IMR-90 (cell line): ENCODE data around the gene CDCA4. TPM values are rescaled to one million over a fixed set of nuclear protein-coding genes. Genes with fewer than 3 reads are reported as not detected.

Source experiments
- ATAC-seq: fragments of 200-7000 bp; cut with Tn5 transposase; 2 replicates; pipeline ENCODE4 v1.9.1; 2020; ENCODE audit warnings: low read depth, mild to moderate bottlenecking, moderate library complexity
- BruUV-seq: library from RNA; stranded (reverse); fragments of 400-500 nt; replicated peaks from 2 replicates; lab custom pipeline; 2021; lab: Mats Ljungman, UMichigan
- CTCF ChIA-PET: fragments of 300-600 bp; formaldehyde crosslinking; extraction: SDS; loops from one replicate; lab custom pipeline; 2021; ENCODE audit warnings: antibody characterized with exemption; lab: Yijun Ruan, JAX
- POLR2A ChIA-PET: fragments of 300-600 bp; sonication (Branson Sonifier 250); formaldehyde crosslinking; loops from one replicate; lab custom pipeline; 2022; ENCODE audit warnings: antibody characterized with exemption; ENCODE audit not compliant: unreplicated experiment; lab: Charles Lee
- DNase-seq: peaks from one replicate; pipeline ENCODE4 v3.0.0; 2013
- H2AFZ ChIP-seq: replicated peaks from 2 replicates; pipeline ENCODE3; 2013; ENCODE audit warnings: low read length, mild to moderate bottlenecking; ENCODE audit not compliant: poor library complexity
- H2AK5ac ChIP-seq: 2 replicates; pipeline ENCODE4 v1.6.1; 2013; ENCODE audit warnings: low read depth, low read length, inconsistent platforms
- H2AK9ac ChIP-seq: replicated peaks from 2 replicates; pipeline ENCODE3; 2013; ENCODE audit warnings: mild to moderate bottlenecking, low read depth, low read length, moderate library complexity; ENCODE audit not compliant: poor library complexity
- H2BK120ac ChIP-seq: 2 replicates; pipeline ENCODE4 v1.6.1; 2013; ENCODE audit warnings: low read depth, low read length, inconsistent platforms
- H2BK15ac ChIP-seq: 3 replicates; pipeline ENCODE4 v1.6.1; 2013; ENCODE audit warnings: low read depth, low read length, inconsistent platforms
- H2BK20ac ChIP-seq: 2 replicates; pipeline ENCODE4 v1.6.1; 2013; ENCODE audit warnings: low read depth, mild to moderate bottlenecking, inconsistent platforms, low read length, moderate library complexity
- H2BK5ac ChIP-seq: 2 replicates; pipeline ENCODE4 v1.6.1; 2013; ENCODE audit warnings: mild to moderate bottlenecking, low read depth, low read length, inconsistent platforms; ENCODE audit not compliant: poor library complexity, severe bottlenecking
- H3K14ac ChIP-seq: replicated peaks from 2 replicates; pipeline ENCODE4 v1.6.1; 2013; ENCODE audit warnings: low read depth, low read length, inconsistent platforms
- H3K18ac ChIP-seq: 2 replicates; pipeline ENCODE4 v1.6.1; 2013; ENCODE audit warnings: low read depth, low read length, control low read depth
- H3K23ac ChIP-seq: 2 replicates; pipeline ENCODE4 v1.6.1; 2013; ENCODE audit warnings: low read depth, low read length, inconsistent platforms
- H3K27ac ChIP-seq: 2 replicates; pipeline ENCODE4 v1.5.1; 2013; ENCODE audit warnings: mild to moderate bottlenecking, control low read depth, low read length; ENCODE audit not compliant: insufficient read depth
- H3K27me3 ChIP-seq: 2 replicates; pipeline ENCODE4 v1.6.1; 2013; ENCODE audit warnings: low read length; ENCODE audit not compliant: control insufficient read depth, insufficient read depth
- H3K36me3 ChIP-seq: 2 replicates; pipeline ENCODE4 v1.6.1; 2013; ENCODE audit warnings: low read length, mixed read lengths; ENCODE audit not compliant: control insufficient read depth, insufficient read depth
- H3K4ac ChIP-seq: 2 replicates; pipeline ENCODE4 v1.6.1; 2013; ENCODE audit warnings: low read depth, low read length, inconsistent platforms
- H3K4me1 ChIP-seq: 2 replicates; pipeline ENCODE4 v1.6.1; 2013; ENCODE audit warnings: low read length, mixed read lengths; ENCODE audit not compliant: control insufficient read depth, insufficient read depth
- H3K4me2 ChIP-seq: 2 replicates; pipeline ENCODE4 v1.6.1; 2013; ENCODE audit warnings: low read depth, mild to moderate bottlenecking, control low read depth, low read length, moderate library complexity
- H3K4me3 ChIP-seq: 2 replicates; pipeline ENCODE4 v1.5.1; 2013; ENCODE audit warnings: low read depth, mild to moderate bottlenecking, control low read depth, low read length, moderate library complexity; ENCODE audit not compliant: insufficient read depth
- H3K56ac ChIP-seq: 2 replicates; pipeline ENCODE4 v1.6.1; 2013; ENCODE audit warnings: low read length, inconsistent platforms; ENCODE audit not compliant: insufficient read depth; ENCODE audit errors: extremely low read depth
- H3K79me1 ChIP-seq, 2 experiments: 2 replicates each; pipeline ENCODE4 v1.6.1; 2013; ENCODE audit warnings: low read length in 2 of 2, inconsistent platforms in 1 of 2, low read depth in 1 of 2
- H3K9ac ChIP-seq: 2 replicates; pipeline ENCODE4 v1.6.1; 2013; ENCODE audit warnings: low read depth, low read length, control low read depth
- H3K9me1 ChIP-seq: 2 replicates; pipeline ENCODE4 v1.6.1; 2013; ENCODE audit warnings: low read length, inconsistent platforms; ENCODE audit not compliant: insufficient read depth
- H3K9me3 ChIP-seq: 2 replicates; pipeline ENCODE4 v1.6.1; 2013; ENCODE audit warnings: low read length; ENCODE audit not compliant: control insufficient read depth, insufficient read depth
- H4K20me1 ChIP-seq: 2 replicates; pipeline ENCODE4 v1.6.1; 2013; ENCODE audit warnings: low read length, inconsistent platforms; ENCODE audit not compliant: insufficient read depth
- H4K5ac ChIP-seq: 2 replicates; pipeline ENCODE4 v1.6.1; 2013; ENCODE audit warnings: mild to moderate bottlenecking, low read depth, low read length, control low read depth
- H4K8ac ChIP-seq, 2 experiments: 2 replicates each; pipeline ENCODE4 v1.6.1; 2013; ENCODE audit warnings: low read depth in 2 of 2, low read length in 2 of 2, control low read depth in 1 of 2, inconsistent platforms in 1 of 2
- H4K91ac ChIP-seq: 2 replicates; pipeline ENCODE4 v1.6.1; 2013; ENCODE audit warnings: low read depth, low read length, inconsistent platforms; ENCODE audit not compliant: insufficient read depth
- BHLHE40 ChIP-seq: fragments of 150-350 bp; IDR thresholded peaks from 2 replicates; pipeline ENCODE4 v1.6.1; 2016; ENCODE audit warnings: mild to moderate bottlenecking, low read depth, low read length
- CEBPB ChIP-seq: IDR thresholded peaks from 2 replicates; pipeline ENCODE4 v1.6.1; 2012; ENCODE audit warnings: low read depth, low read length, improper control_type of control experiment
- CHD1 ChIP-seq: IDR thresholded peaks from 2 replicates; pipeline ENCODE4 v1.6.1; 2012; ENCODE audit warnings: low read depth, low read length, improper control_type of control experiment
- MAZ ChIP-seq: IDR thresholded peaks from 2 replicates; pipeline ENCODE4 v1.6.1; 2012; ENCODE audit warnings: low read depth, mild to moderate bottlenecking, low read length, improper control_type of control experiment, moderate library complexity, borderline replicate concordance
- POLR2A ChIP-seq: IDR thresholded peaks from 2 replicates; pipeline ENCODE4 v1.6.1; 2012; ENCODE audit warnings: mild to moderate bottlenecking, low read depth, low read length
- RAD21 ChIP-seq: IDR thresholded peaks from 2 replicates; pipeline ENCODE4 v1.6.1; 2012; ENCODE audit warnings: low read length, improper control_type of control experiment
- RCOR1 ChIP-seq: IDR thresholded peaks from 2 replicates; pipeline ENCODE4 v1.6.1; 2012; ENCODE audit warnings: mild to moderate bottlenecking, low read length, improper control_type of control experiment; ENCODE audit not compliant: insufficient replicate concordance
- RFX5 ChIP-seq: IDR thresholded peaks from 2 replicates; pipeline ENCODE4 v1.8.0; 2012; ENCODE audit warnings: low read depth, mild to moderate bottlenecking, low read length, moderate library complexity
- SMC3 ChIP-seq: fragments of 150-350 bp; IDR thresholded peaks from 2 replicates; pipeline ENCODE4 v1.6.1; 2016; ENCODE audit warnings: low read depth, mild to moderate bottlenecking, antibody characterized with exemption, low read length, moderate library complexity
- WGBS, 2 experiments: methylation state at CpG; one replicate each; pipeline versions ENCODE4 v1.1.5 to v1.1.7; 2013; ENCODE audit warnings: missing lambda C conversion rate in 2 of 2; ENCODE audit not compliant: insufficient read length in 1 of 2; ENCODE audit errors: extremely low coverage in 2 of 2; 5-methylcytosine and 5-hydroxymethylcytosine counted together
- dilution Hi-C: fragments of 300-500 bp; cut with HindIII; formaldehyde crosslinking; loops from one replicate; pipeline ENCODE4 v1.14.3; 2018; ENCODE audit warnings: low sequenced_read_pairs; ENCODE audit not compliant: unreplicated experiment
- in situ Hi-C: fragments of 300-500 bp; cut with MboI; formaldehyde crosslinking; loops from 3 replicates; pipeline ENCODE4 v1.14.3; 2019; ENCODE audit warnings: low sequenced_read_pairs, inconsistent platforms, mixed read lengths
- intact Hi-C: fragments of 100-400 bp; cut with micrococcal nuclease; formaldehyde crosslinking; loops from 2 replicates; pipeline ENCODE4 v1.10.0; 2022
- polyA plus RNA-seq, 3 experiments: library from polyadenylated mRNA; depleted of rRNA; stranded (reverse); fragments of >200 nt; gene quantifications; 2 replicates each; pipeline ENCODE4 v1.2.3, GENCODE V29; 2012; ENCODE audit warnings: low replicate concordance in 1 of 3
- total RNA-seq: library from RNA; depleted of rRNA; stranded (reverse); fragments of >200 nt; gene quantifications from 2 replicates; pipeline ENCODE4 v1.2.3, GENCODE V29; 2012
- TF ChIP-seq, protein P1 (sequence below): fragments of 150-350 bp; IDR thresholded peaks from 2 replicates; pipeline ENCODE4 v1.6.1; 2016; ENCODE audit warnings: low read depth, mild to moderate bottlenecking, low read length, moderate library complexity, borderline replicate concordance
- TF ChIP-seq, protein P2 (sequence below): conservative IDR thresholded peaks from 2 replicates; pipeline ENCODE4 v1.5.1; 2012; ENCODE audit warnings: mild to moderate bottlenecking, low read depth, low read length, improper control_type of control experiment
- TF ChIP-seq, protein P3 (sequence below): fragments of 150-350 bp; IDR thresholded peaks from 2 replicates; pipeline ENCODE4 v1.6.1; 2017; ENCODE audit warnings: mild to moderate bottlenecking, antibody characterized with exemption, low read length, low read depth

The CDCA4 gene
- total and polyA plus RNA-seq, 2 of the 4 experiments (the other 2 are of a cell fraction), result 17.7 to 18.6 TPM

DNA sequence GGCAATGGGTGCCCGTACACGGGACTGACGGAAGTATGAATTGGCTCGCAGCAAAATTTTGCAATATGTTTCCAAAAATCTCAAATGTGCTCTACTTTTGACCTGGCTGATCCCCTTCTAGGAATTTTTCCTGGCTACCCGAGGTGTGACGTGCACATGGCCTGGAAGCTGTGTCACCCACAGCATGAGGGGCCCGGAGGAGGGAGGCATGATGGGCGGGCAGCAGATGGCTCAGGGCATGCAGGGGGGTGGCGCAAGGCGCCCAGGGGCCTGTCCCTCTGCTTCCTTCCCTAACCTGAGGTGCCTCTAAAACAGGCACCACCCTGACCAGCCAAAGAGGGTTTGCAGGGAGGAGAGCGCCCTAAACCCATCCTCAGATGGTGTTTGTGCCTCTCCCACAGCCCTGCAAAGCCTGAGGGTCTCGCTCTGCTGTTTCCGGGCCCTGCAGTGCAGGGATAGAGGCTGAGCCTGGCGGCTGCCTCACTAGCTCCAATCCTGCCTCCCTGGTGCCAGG is 37.7 kb upstream of the CDCA4 start:
- CTCF ChIA-PET, result no interaction called here
- BruUV-seq, result no TSS peak

More for the DNA sequence above, 37.7 kb upstream of the CDCA4 start:
- Histone ChIP-seq H2BK20ac (no peak overlapping the region), H2BK15ac (no peak overlapping the region), H4K91ac (no peak overlapping the region), H3K4ac (no peak overlapping the region), H2AFZ (no peak overlapping the region), H4K20me1 (no peaks in the 10 kb centered on the region), H2AK9ac (peak overlapping the region; percentile 42), H3K9ac (no peak overlapping the region), H4K8ac (no peak overlapping the region), H3K4me3 (no peak overlapping the region), H2BK120ac (no peak overlapping the region), H3K27ac (no peak overlapping the region), H2AK5ac (no peak overlapping the region), H3K9me1 (no peaks in the 10 kb centered on the region), H3K18ac (no peak overlapping the region), H3K79me1 (no peaks in the 10 kb centered on the region), H4K5ac (no peak overlapping the region), H3K4me1 (no peaks in the 10 kb centered on the region), H3K27me3 (peaks cover 15% of the 10 kb centered on the region), H3K56ac (no peak overlapping the region), H3K36me3 (no peaks in the 10 kb centered on the region), H2BK5ac (no peak overlapping the region), H3K4me2 (no peak overlapping the region), H3K14ac (no peak overlapping the region), H3K9me3 (no peaks in the 10 kb centered on the region), H3K23ac (no peak overlapping the region)
- POLR2A ChIA-PET, result no interaction called here
- DNase-seq (no peak), ATAC-seq (no peak)
- intact Hi-C loops (no loop called here), dilution Hi-C loops (loop anchor here (10.0 kb wide), 1 partner anchor 124 kb away; no protein-coding TSS in a partner anchor), in situ Hi-C loops (no loop called here)
- TF ChIP-seq RAD21 (no peak), RCOR1 (no peak), BHLHE40 (no peak), SMC3 (no peak), RFX5 (no peak), POLR2A (no peak), CEBPB (no peak), CHD1 (no peak), MAZ (no peak)
- TF ChIP-seq, protein P1, sequence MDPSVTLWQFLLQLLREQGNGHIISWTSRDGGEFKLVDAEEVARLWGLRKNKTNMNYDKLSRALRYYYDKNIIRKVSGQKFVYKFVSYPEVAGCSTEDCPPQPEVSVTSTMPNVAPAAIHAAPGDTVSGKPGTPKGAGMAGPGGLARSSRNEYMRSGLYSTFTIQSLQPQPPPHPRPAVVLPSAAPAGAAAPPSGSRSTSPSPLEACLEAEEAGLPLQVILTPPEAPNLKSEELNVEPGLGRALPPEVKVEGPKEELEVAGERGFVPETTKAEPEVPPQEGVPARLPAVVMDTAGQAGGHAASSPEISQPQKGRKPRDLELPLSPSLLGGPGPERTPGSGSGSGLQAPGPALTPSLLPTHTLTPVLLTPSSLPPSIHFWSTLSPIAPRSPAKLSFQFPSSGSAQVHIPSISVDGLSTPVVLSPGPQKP, result no peak
- TF ChIP-seq, protein P2, sequence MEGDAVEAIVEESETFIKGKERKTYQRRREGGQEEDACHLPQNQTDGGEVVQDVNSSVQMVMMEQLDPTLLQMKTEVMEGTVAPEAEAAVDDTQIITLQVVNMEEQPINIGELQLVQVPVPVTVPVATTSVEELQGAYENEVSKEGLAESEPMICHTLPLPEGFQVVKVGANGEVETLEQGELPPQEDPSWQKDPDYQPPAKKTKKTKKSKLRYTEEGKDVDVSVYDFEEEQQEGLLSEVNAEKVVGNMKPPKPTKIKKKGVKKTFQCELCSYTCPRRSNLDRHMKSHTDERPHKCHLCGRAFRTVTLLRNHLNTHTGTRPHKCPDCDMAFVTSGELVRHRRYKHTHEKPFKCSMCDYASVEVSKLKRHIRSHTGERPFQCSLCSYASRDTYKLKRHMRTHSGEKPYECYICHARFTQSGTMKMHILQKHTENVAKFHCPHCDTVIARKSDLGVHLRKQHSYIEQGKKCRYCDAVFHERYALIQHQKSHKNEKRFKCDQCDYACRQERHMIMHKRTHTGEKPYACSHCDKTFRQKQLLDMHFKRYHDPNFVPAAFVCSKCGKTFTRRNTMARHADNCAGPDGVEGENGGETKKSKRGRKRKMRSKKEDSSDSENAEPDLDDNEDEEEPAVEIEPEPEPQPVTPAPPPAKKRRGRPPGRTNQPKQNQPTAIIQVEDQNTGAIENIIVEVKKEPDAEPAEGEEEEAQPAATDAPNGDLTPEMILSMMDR, result no peak
- TF ChIP-seq, protein P3, sequence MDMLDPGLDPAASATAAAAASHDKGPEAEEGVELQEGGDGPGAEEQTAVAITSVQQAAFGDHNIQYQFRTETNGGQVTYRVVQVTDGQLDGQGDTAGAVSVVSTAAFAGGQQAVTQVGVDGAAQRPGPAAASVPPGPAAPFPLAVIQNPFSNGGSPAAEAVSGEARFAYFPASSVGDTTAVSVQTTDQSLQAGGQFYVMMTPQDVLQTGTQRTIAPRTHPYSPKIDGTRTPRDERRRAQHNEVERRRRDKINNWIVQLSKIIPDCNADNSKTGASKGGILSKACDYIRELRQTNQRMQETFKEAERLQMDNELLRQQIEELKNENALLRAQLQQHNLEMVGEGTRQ, result no peak
- 85% methylated on average over 4 of the region's 14 CpGs; no CpG with 5 or more reads in 1 of the 2 experiments for WGBS, 2 experiments
